Measurements from ENCODE around the gene ST3GAL4. TPM values are rescaled to one million over a fixed set of nuclear protein-coding genes. Genes with fewer than 3 reads are reported as not detected.

ST3GAL4 gene
- total RNA-seq, 2 experiments from 2014 or later: 14.3 to 18.8 TPM

DNA sequence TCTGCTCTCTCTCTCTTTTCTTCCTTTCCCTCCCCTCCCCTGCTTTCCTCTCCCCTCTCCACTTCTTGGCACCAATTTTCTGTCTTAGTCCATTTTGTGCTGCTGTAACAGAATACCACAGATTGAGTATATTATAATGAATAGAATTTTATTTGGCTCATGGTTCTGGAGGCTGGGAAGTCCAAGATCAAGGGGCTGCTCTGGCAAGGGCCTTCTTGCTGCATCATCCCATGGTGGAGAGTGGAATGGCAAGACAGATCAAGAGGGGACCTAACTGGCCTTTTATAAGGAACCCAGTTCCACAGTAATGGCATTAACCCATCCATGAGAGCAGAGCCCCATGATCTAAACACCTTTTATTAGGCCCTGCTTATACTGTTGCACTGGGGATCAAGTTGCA lies 44.5 kb downstream of the ST3GAL4 start:
- no peaks in the 10 kb centered on the region; the same call in 1 of the 2 replicates for H4K20me1 ChIP-seq (ENCODE audit: insufficient read depth, low read length)
- BruUV-seq (replicated peaks): no TSS peak
- no peaks in the 10 kb centered on the region for H3K9me2 ChIP-seq (ENCODE audit: insufficient read depth, low read length)
- no peaks in the 10 kb centered on the region for H3K9me3 ChIP-seq (ENCODE audit: low read length)
- no peak overlapping the region for H3K4me2 ChIP-seq (ENCODE audit: low read length)
- no peak for DNase-seq (ENCODE audit: low spot score)
- intact Hi-C loops (cut with micrococcal nuclease; ENCODE audit: unreplicated experiment): no loop called here
- H3K36me3 ChIP-seq (ENCODE audit: insufficient read depth, low read length): no peaks in the 10 kb centered on the region
- H3K4me1 ChIP-seq (ENCODE audit: insufficient read depth, low read length, poor library complexity, severe bottlenecking): no peaks in the 10 kb centered on the region
- H3K27ac ChIP-seq (ENCODE audit: low read depth, low read length, poor library complexity, severe bottlenecking): no peak overlapping the region
- no peak overlapping the region for H3K4me3 ChIP-seq (ENCODE audit: low read depth, low read length, poor library complexity, severe bottlenecking)
- no peaks in the 10 kb centered on the region for H3K79me2 ChIP-seq (ENCODE audit: insufficient read depth, low read depth, low read length)
- TF ChIP-seq, protein P1, sequence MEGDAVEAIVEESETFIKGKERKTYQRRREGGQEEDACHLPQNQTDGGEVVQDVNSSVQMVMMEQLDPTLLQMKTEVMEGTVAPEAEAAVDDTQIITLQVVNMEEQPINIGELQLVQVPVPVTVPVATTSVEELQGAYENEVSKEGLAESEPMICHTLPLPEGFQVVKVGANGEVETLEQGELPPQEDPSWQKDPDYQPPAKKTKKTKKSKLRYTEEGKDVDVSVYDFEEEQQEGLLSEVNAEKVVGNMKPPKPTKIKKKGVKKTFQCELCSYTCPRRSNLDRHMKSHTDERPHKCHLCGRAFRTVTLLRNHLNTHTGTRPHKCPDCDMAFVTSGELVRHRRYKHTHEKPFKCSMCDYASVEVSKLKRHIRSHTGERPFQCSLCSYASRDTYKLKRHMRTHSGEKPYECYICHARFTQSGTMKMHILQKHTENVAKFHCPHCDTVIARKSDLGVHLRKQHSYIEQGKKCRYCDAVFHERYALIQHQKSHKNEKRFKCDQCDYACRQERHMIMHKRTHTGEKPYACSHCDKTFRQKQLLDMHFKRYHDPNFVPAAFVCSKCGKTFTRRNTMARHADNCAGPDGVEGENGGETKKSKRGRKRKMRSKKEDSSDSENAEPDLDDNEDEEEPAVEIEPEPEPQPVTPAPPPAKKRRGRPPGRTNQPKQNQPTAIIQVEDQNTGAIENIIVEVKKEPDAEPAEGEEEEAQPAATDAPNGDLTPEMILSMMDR (conservative IDR thresholded peaks at IDR 0.05; ENCODE audit: low read length): no peak
- no peak for TF ChIP-seq EZH2phosphoT487 (IDR thresholded peaks at IDR 0.05; ENCODE audit: borderline replicate concordance, low read depth, low read length)
- H2AFZ ChIP-seq (ENCODE audit: low read length): no peak overlapping the region
- POLR2A ChIA-PET: interaction anchor here (0.8 kb wide), 1 partner anchor 17 kb away, joined by 3 read pairs; no protein-coding TSS in a partner anchor
- CTCF ChIA-PET (ENCODE audit: unreplicated experiment): no interaction called here

DNA sequence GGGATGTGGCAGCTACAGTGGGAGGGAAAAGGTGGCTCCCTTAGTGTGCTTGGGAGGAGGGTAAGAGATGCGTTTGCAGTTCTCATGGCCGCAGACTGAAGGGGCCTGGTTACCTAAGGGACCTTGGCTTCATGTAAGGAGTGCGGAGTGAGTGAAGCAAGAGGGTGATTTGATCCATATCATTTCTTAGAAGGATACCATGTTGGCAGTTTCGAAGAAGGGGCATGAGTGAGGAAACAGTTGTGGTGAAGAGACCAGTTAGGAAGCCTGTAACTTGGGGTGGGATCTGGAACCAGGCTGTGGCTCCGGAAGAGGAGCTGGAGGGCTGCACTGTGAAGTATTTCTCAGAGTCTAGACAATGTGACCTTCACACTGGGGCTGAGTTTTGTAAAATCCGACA lies 45.0 kb downstream of the ST3GAL4 start:
- no peak overlapping the region for H3K27ac ChIP-seq (ENCODE audit: low read depth, low read length, poor library complexity, severe bottlenecking)
- no peak overlapping the region for H3K4me2 ChIP-seq (ENCODE audit: low read length)
- BruUV-seq (replicated peaks): no TSS peak
- TF ChIP-seq EZH2phosphoT487 (IDR thresholded peaks at IDR 0.05; ENCODE audit: borderline replicate concordance, low read depth, low read length): no peak
- TF ChIP-seq, protein P1 (conservative IDR thresholded peaks at IDR 0.05; ENCODE audit: low read length): no peak
- POLR2A ChIA-PET: no interaction called here
- H3K79me2 ChIP-seq (ENCODE audit: insufficient read depth, low read depth, low read length): no peaks in the 10 kb centered on the region
- H2AFZ ChIP-seq (ENCODE audit: low read length): no peak overlapping the region
- no peak for DNase-seq (ENCODE audit: low spot score)
- H4K20me1 ChIP-seq (ENCODE audit: insufficient read depth, low read length): no peaks in the 10 kb centered on the region; the same call in 1 of the 2 replicates
- H3K4me3 ChIP-seq (ENCODE audit: low read depth, low read length, poor library complexity, severe bottlenecking): no peak overlapping the region
- H3K9me2 ChIP-seq (ENCODE audit: insufficient read depth, low read length): no peaks in the 10 kb centered on the region
- intact Hi-C loops (cut with micrococcal nuclease; ENCODE audit: unreplicated experiment): no loop called here
- no peaks in the 10 kb centered on the region for H3K9me3 ChIP-seq (ENCODE audit: low read length)
- H3K36me3 ChIP-seq (ENCODE audit: insufficient read depth, low read length): no peaks in the 10 kb centered on the region
- CTCF ChIA-PET (ENCODE audit: unreplicated experiment): no interaction called here
- H3K4me1 ChIP-seq (ENCODE audit: insufficient read depth, low read length, poor library complexity, severe bottlenecking): no peaks in the 10 kb centered on the region

DNA sequence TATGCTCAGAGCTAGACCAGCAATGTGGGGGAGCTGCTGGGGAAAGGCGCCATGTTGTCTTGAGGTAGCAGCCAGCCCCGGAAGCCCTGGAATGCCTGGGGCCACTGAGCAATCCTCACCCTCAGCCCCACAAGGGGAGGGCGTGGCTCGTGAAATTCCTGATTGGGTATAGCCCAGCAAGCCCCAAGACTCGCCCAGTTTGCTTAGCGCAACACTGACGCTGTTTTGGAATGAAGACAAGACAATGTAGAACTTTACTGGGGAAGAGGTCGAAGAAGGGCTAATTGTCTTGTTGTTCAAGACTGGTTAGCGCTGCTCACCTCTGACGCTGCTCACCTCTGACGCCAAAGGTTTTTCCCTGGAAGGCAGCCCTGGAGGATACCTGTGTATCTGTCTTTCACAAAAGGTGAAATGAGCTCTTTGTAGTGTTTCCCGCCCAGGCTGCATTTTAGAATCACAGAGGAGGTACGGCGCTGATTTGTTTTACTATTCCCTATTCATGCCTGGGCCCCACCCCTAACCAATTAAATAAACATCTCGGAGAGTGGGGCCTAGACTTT lies 47.6 kb downstream of the ST3GAL4 start:
- no peak for DNase-seq (ENCODE audit: low spot score)
- H3K4me2 ChIP-seq (ENCODE audit: low read length): no peak overlapping the region
- H3K36me3 ChIP-seq (ENCODE audit: insufficient read depth, low read length): no peaks in the 10 kb centered on the region
- ChIA-PET POLR2A (interaction anchor here (1.0 kb wide), 1 partner anchor 11 kb away, joined by 4 read pairs; no protein-coding TSS in a partner anchor), CTCF (ENCODE audit: unreplicated experiment) (no interaction called here)
- no TSS peak for BruUV-seq (replicated peaks)
- H2AFZ ChIP-seq (ENCODE audit: low read length): no peak overlapping the region
- H4K20me1 ChIP-seq (ENCODE audit: insufficient read depth, low read length): no peaks in the 10 kb centered on the region; the same call in 1 of the 2 replicates
- H3K4me1 ChIP-seq (ENCODE audit: insufficient read depth, low read length, poor library complexity, severe bottlenecking): no peaks in the 10 kb centered on the region
- TF ChIP-seq, protein P1 (conservative IDR thresholded peaks at IDR 0.05; ENCODE audit: low read length): no peak
- no peak for TF ChIP-seq EZH2phosphoT487 (IDR thresholded peaks at IDR 0.05; ENCODE audit: borderline replicate concordance, low read depth, low read length)
- H3K79me2 ChIP-seq (ENCODE audit: insufficient read depth, low read depth, low read length): no peaks in the 10 kb centered on the region
- H3K27ac ChIP-seq (ENCODE audit: low read depth, low read length, poor library complexity, severe bottlenecking): no peak overlapping the region
- no peaks in the 10 kb centered on the region for H3K9me2 ChIP-seq (ENCODE audit: insufficient read depth, low read length)
- no peaks in the 10 kb centered on the region for H3K9me3 ChIP-seq (ENCODE audit: low read length)
- H3K4me3 ChIP-seq (ENCODE audit: low read depth, low read length, poor library complexity, severe bottlenecking): no peak overlapping the region
- intact Hi-C loops (cut with micrococcal nuclease; ENCODE audit: unreplicated experiment): no loop called here

Measured in OCI-LY7 (cell line).